ENCODE data around the gene DNAJC28. TPM values are rescaled to one million over a fixed set of nuclear protein-coding genes. Genes with fewer than 3 reads are reported as not detected.
A peak's percentile ranks its signal among the peaks of the same experiment; 100 is the strongest.

DNAJC28 gene
- total and polyA plus RNA-seq, 9 of the 15 experiments (the other 6 are each of a cell fraction or from before 2014, with no cell fraction given), result 0.68 to 2.5 (median 1.1) TPM

DNA sequence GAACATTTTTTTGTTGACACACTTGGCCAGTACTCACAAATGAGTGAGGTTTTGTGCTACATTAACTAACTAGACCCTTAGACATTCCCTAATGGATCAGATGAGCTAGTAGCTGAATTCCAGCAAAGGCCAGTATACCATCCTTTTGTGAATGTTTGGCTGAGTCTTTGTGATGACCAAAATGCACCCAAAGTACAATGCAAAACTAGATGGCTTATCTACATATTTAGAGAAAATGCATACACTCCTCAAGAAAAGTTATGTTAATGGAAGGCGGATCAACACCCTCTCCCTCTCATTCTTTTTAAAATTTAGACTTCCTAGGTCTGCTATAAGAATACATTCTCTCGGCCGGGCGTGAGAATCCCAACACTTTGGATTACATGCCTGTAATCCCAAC, 20.1 kb upstream of the DNAJC28 start (continued):
- TF ChIP-seq, protein P1, sequence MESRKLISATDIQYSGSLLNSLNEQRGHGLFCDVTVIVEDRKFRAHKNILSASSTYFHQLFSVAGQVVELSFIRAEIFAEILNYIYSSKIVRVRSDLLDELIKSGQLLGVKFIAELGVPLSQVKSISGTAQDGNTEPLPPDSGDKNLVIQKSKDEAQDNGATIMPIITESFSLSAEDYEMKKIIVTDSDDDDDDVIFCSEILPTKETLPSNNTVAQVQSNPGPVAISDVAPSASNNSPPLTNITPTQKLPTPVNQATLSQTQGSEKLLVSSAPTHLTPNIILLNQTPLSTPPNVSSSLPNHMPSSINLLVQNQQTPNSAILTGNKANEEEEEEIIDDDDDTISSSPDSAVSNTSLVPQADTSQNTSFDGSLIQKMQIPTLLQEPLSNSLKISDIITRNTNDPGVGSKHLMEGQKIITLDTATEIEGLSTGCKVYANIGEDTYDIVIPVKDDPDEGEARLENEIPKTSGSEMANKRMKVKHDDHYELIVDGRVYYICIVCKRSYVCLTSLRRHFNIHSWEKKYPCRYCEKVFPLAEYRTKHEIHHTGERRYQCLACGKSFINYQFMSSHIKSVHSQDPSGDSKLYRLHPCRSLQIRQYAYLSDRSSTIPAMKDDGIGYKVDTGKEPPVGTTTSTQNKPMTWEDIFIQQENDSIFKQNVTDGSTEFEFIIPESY (CRISPR knock-in tag; IDR thresholded peaks at IDR 0.05), result no peak

DNA sequence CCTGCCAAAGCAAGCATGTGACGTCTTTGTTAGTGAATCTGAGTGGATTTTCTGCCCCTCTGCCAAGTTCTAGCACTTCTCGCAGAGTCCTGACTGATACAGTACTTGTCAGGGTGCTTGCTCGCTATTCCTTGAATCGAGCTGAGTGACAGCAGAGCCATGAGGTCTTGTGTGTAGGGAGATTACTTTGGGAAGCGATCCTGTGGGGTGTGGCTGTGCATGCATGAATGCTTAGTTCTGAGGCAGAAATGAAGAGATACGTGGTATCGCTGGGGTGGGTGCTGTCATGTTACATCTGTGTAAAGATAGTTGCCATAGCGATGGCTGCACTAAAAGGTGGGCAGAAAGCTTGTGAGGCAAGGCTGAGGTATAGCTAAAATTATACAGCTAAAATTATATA, 19.3 kb upstream of the DNAJC28 start:
- H3K4me1 ChIP-seq (replicated peaks in 1 of 2; ENCODE audit: control insufficient read depth in 2 of 2, insufficient read depth in 2 of 2, low read length in 2 of 2), result peaks cover 0 to 10% of the 10 kb centered on the region in 2 experiments; a peak in 3 of 5 replicates
- ATAC-seq, result peak; percentile 71
- no peaks in the 10 kb centered on the region for H3K9me1 ChIP-seq (ENCODE audit: control insufficient read depth, insufficient read depth, low read length)
- H3K9ac ChIP-seq (ENCODE audit: insufficient read depth in 1 of 2, low read depth in 2 of 2, low read length in 2 of 2), result peak overlapping the region in 1 of 2 experiments; percentile 10; a peak in 1 of 4 replicates
- H3K4me3 ChIP-seq, result no peak overlapping the region
- intact Hi-C loops (cut with micrococcal nuclease), result no loop called here
- WGBS (ENCODE audit: insufficient coverage, low coverage, missing lambda C conversion rate), result 47% methylated on average over 8 of the region's 8 CpGs
- no peak overlapping the region for H2AFZ ChIP-seq (ENCODE audit: low read depth, low read length)
- no peaks in the 10 kb centered on the region for H4K20me1 ChIP-seq (replicated peaks; ENCODE audit: control insufficient read depth, insufficient read depth, low read length)
- H3K27me3 ChIP-seq (ENCODE audit: control insufficient read depth in 2 of 2, insufficient read depth in 2 of 2, low read length in 2 of 2), result no peaks in the 10 kb centered on the region
- peaks cover 96% of the 10 kb centered on the region for H3K36me3 ChIP-seq (ENCODE audit: control insufficient read depth, insufficient read depth, low read length)
- FAIRE-seq, result peak; percentile 66
- H3K79me2 ChIP-seq (ENCODE audit: control insufficient read depth, insufficient read depth, low read length), result no peaks in the 10 kb centered on the region; the same call in 2 of the 3 replicates
- 0 out of 3 replicates have a peak overlapping the region, but pooled peaks have one; percentile 31 for H3K27ac ChIP-seq (ENCODE audit: extremely low read depth, low read depth, low read length)
- H3K4me2 ChIP-seq (ENCODE audit: insufficient read depth, low read length), result peak overlapping the region; percentile 48; the same call in 1 of the 2 replicates
- POLR2A ChIA-PET, result interaction anchor here (1.0 kb wide), 2 partner anchors 18 to 41 kb away, joined by 3 read pairs; no protein-coding TSS in a partner anchor
- no TSS peak for BruUV-seq (replicated peaks)
- H3K9me3 ChIP-seq (replicated peaks; ENCODE audit: control insufficient read depth, insufficient read depth, low read depth, low read length), result no peaks in the 10 kb centered on the region
- peak; percentile 60 to 81 (median 64) for DNase-seq (ENCODE audit: extremely low read depth in 1 of 4, low spot score in 3 of 4)
- in situ Hi-C loops (cut with MboI), result no loop called here
- CTCF ChIA-PET (ENCODE audit: low intra/inter-chr PET ratio), result no interaction called here
- TF ChIP-seq SIN3B (IDR thresholded peaks at IDR 0.05; ENCODE audit: low read depth) (no peak), DIDO1 (tag; IDR thresholded peaks at IDR 0.05; ENCODE audit: low read depth) (no peak), NRF1 (conservative IDR thresholded peaks at IDR 0.05 in 1 of 2, IDR thresholded peaks at IDR 0.05 in 1 of 2) (no peak), CEBPB (tag; IDR thresholded peaks at IDR 0.05) (no peak)
- TF ChIP-seq, protein P2, sequence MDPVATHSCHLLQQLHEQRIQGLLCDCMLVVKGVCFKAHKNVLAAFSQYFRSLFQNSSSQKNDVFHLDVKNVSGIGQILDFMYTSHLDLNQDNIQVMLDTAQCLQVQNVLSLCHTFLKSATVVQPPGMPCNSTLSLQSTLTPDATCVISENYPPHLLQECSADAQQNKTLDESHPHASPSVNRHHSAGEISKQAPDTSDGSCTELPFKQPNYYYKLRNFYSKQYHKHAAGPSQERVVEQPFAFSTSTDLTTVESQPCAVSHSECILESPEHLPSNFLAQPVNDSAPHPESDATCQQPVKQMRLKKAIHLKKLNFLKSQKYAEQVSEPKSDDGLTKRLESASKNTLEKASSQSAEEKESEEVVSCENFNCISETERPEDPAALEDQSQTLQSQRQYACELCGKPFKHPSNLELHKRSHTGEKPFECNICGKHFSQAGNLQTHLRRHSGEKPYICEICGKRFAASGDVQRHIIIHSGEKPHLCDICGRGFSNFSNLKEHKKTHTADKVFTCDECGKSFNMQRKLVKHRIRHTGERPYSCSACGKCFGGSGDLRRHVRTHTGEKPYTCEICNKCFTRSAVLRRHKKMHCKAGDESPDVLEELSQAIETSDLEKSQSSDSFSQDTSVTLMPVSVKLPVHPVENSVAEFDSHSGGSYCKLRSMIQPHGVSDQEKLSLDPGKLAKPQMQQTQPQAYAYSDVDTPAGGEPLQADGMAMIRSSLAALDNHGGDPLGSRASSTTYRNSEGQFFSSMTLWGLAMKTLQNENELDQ (CRISPR knock-in tag; IDR thresholded peaks at IDR 0.05; ENCODE audit: borderline replicate concordance), result no peak
- TF ChIP-seq, protein P3, sequence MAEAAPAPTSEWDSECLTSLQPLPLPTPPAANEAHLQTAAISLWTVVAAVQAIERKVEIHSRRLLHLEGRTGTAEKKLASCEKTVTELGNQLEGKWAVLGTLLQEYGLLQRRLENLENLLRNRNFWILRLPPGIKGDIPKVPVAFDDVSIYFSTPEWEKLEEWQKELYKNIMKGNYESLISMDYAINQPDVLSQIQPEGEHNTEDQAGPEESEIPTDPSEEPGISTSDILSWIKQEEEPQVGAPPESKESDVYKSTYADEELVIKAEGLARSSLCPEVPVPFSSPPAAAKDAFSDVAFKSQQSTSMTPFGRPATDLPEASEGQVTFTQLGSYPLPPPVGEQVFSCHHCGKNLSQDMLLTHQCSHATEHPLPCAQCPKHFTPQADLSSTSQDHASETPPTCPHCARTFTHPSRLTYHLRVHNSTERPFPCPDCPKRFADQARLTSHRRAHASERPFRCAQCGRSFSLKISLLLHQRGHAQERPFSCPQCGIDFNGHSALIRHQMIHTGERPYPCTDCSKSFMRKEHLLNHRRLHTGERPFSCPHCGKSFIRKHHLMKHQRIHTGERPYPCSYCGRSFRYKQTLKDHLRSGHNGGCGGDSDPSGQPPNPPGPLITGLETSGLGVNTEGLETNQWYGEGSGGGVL (CRISPR knock-in tag; IDR thresholded peaks at IDR 0.05), result no peak
- TF ChIP-seq, protein P4, sequence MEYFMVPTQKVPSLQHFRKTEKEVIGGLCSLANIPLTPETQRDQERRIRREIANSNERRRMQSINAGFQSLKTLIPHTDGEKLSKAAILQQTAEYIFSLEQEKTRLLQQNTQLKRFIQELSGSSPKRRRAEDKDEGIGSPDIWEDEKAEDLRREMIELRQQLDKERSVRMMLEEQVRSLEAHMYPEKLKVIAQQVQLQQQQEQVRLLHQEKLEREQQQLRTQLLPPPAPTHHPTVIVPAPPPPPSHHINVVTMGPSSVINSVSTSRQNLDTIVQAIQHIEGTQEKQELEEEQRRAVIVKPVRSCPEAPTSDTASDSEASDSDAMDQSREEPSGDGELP (CRISPR knock-in tag; IDR thresholded peaks at IDR 0.05; ENCODE audit: borderline replicate concordance), result peak; percentile 42
- TF ChIP-seq, protein P5, sequence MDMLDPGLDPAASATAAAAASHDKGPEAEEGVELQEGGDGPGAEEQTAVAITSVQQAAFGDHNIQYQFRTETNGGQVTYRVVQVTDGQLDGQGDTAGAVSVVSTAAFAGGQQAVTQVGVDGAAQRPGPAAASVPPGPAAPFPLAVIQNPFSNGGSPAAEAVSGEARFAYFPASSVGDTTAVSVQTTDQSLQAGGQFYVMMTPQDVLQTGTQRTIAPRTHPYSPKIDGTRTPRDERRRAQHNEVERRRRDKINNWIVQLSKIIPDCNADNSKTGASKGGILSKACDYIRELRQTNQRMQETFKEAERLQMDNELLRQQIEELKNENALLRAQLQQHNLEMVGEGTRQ (CRISPR knock-in tag; IDR thresholded peaks at IDR 0.05), result no peak

Measured in K562 (cell line).